C4-2B (cell line): Measurements from ENCODE around the gene CD200R1.

Experiments used
- H3K27ac ChIP-seq: fragments of 450-650 bp; 2 replicates; pipeline ENCODE4 v1.5.1; 2017
- ZFX ChIP-seq: fragments of 450-650 bp; IDR thresholded peaks from 2 replicates; pipeline ENCODE4 v1.6.1; 2017
- TF ChIP-seq, protein P1 (sequence below): fragments of 450-650 bp; conservative IDR thresholded peaks from 2 replicates; pipeline ENCODE4 v1.5.1; 2017; ENCODE audit warnings: mild to moderate bottlenecking

CD200R1 gene

GRCh38 chr3:112974894-112975293 is at the start of gene CD200R1:
Gene CD200R1 (minus strand): TSS chr3:112975103. CDS start chr3:112974857, 246 bp downstream.
- no peak within 1 kb of the TSS for H3K27ac ChIP-seq
- TF ChIP-seq, protein P1, sequence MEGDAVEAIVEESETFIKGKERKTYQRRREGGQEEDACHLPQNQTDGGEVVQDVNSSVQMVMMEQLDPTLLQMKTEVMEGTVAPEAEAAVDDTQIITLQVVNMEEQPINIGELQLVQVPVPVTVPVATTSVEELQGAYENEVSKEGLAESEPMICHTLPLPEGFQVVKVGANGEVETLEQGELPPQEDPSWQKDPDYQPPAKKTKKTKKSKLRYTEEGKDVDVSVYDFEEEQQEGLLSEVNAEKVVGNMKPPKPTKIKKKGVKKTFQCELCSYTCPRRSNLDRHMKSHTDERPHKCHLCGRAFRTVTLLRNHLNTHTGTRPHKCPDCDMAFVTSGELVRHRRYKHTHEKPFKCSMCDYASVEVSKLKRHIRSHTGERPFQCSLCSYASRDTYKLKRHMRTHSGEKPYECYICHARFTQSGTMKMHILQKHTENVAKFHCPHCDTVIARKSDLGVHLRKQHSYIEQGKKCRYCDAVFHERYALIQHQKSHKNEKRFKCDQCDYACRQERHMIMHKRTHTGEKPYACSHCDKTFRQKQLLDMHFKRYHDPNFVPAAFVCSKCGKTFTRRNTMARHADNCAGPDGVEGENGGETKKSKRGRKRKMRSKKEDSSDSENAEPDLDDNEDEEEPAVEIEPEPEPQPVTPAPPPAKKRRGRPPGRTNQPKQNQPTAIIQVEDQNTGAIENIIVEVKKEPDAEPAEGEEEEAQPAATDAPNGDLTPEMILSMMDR, result no peak
- no peak for TF ChIP-seq ZFX

- no peak overlapping the region for H3K27ac ChIP-seq
- TF ChIP-seq, protein P1, result no peak
- TF ChIP-seq ZFX, result no peak
Measured at GRCh38 chr3:113021471-113021870, 46.6 kb upstream of the CD200R1 start.

DNA sequence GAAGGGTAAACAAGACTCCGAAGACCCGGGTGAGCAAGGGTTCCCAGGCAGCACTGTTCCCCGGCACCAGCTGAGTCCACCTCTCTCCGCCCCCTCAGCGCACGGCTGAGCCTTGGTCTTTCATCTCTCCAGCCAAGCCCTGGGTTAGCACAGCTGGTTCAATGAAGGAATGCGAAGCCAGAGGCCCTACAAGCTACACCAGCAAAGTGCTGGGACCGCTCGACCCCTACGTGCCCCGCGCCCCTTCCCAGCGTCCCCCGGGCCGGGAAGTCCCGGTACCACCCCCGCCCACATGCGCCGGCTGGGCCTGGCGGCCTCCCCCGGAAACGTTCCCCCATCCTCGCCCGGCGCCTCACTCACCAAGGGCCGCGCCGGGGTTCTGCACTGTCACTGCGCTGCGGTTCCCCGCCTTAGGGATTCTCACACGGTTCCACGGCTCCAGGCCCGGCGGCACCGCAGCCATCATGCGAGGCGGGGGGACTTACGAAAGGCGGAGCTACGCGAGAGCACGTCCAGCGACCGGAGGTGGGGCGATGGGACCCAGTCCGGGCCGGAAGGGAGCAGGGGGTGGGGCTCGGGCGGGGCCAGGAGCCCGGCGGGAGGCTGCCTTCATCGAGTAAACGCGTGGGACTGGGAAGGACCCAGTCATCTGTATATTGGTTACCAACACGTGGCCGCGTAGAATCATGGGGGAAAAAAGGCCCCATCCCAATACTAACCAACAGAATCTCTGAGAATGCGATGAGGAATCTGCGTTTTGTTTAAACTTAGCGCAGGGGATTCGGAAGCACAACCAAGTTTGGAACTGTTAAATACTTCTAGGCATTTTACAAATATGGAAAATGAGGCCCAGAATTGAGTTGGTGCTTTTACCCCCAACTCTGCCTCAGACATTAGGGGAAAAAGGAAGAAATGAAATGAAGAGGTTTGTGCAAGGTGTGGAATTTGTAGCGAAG is 44.6 kb upstream of the CD200R1 start:
- H3K27ac ChIP-seq, result peak overlapping the region; percentile 90
- TF ChIP-seq, protein P1, result no peak
- TF ChIP-seq ZFX, result peak; percentile 73

DNA sequence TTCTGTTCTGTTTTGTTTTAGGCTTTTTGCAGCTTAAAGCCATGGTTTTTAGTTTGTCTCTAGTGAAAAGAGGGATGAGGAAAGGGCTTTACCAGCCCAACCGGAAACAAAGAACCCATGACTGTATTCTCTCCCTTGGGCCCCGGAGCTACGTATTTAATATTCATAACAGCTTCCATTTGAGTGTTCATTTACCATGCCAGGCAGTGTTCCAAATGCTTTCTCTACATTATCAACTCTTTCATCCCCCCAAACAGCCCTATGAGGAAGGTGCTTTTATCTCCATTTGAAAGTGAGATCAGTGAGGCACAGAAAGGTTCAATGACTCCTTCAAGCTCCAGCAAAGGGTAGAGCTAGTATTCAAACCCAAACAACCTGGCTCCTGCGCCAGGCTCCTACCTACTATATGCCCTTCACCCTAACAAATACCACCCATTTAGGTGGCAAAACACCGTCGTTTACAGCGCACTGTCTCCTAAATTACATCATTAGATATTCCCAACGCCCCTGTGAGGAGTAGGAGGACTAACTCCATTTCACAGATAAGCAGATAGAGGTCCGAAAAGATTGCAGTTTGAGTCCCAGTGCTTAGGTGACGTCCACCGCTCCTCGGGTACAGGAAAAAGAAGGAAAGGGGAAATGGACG is 43.8 kb upstream of the CD200R1 start:
- TF ChIP-seq ZFX, result no peak
- TF ChIP-seq, protein P1, result no peak

GRCh38 chr3:113013593-113013992 is 38.7 kb upstream of the CD200R1 start:
- no peak overlapping the region for H3K27ac ChIP-seq
- TF ChIP-seq ZFX, result no peak
- TF ChIP-seq, protein P1, result no peak

More for the DNA sequence above, 43.8 kb upstream of the CD200R1 start:
- H3K27ac ChIP-seq, result peak overlapping the region; percentile 90

GRCh38 chr3:113008117-113008516 is 33.2 kb upstream of the CD200R1 start:
- TF ChIP-seq ZFX, result no peak
- TF ChIP-seq, protein P1, result no peak
- H3K27ac ChIP-seq, result no peak overlapping the region
